ENCODE data around the gene PNLIPRP1. TPM values are rescaled to one million over a fixed set of nuclear protein-coding genes. Genes with fewer than 3 reads are reported as not detected.

Gene PNLIPRP1
- total and polyA plus RNA-seq, 4 experiments from 2014 or later, result not detected

- ChIA-PET POLR2A (ENCODE audit: partially characterized antibody) (no interaction called here), CTCF (ENCODE audit: partially characterized antibody) (no interaction called here)
- H3K27me3 ChIP-seq (ENCODE audit: insufficient read depth, low read length), result no peaks in the 10 kb centered on the region
- no peak overlapping the region for H3K27ac ChIP-seq (ENCODE audit: low read depth, low read length)
- H3K4me3 ChIP-seq (ENCODE audit: low read length in 2 of 2), result no peak overlapping the region
- H3K4me1 ChIP-seq (ENCODE audit: insufficient read depth, low read length), result no peaks in the 10 kb centered on the region
- Mint-ChIP-seq H3K27me3 (peaks cover 0 to 1% of the 10 kb centered on the region in 2 donors), H3K36me3 (no peaks in the 10 kb centered on the region), H3K9me3 (peaks cover 0 to 3% (median 0%) of the 10 kb centered on the region in 8 donors), H3K27ac (no peak overlapping the region), H3K4me3 (no peak overlapping the region), H3K4me1 (no peaks in the 10 kb centered on the region)
- H3K36me3 ChIP-seq (ENCODE audit: insufficient read depth, low read length), result no peaks in the 10 kb centered on the region
- intact Hi-C loops (cut with micrococcal nuclease), result no loop called here
- no peaks in the 10 kb centered on the region for H3K9me3 ChIP-seq (ENCODE audit: control insufficient read depth in 1 of 2, low read length in 2 of 2)
- no peak for DNase-seq
Observed at GRCh38 chr10:116588995-116589394, 1.8 kb upstream of the PNLIPRP1 start.

- H3K4me1 Mint-ChIP-seq, result no peaks in the 10 kb centered on the region
- H3K27me3 Mint-ChIP-seq, result peaks cover 0 to 1% of the 10 kb centered on the region in 2 donors
- intact Hi-C loops (cut with micrococcal nuclease), result no loop called here
- Histone ChIP-seq H3K36me3 (ENCODE audit: insufficient read depth, low read length) (no peaks in the 10 kb centered on the region), H3K27ac (ENCODE audit: low read depth, low read length) (no peak overlapping the region), H3K4me1 (ENCODE audit: insufficient read depth, low read length) (no peaks in the 10 kb centered on the region), H3K9me3 (ENCODE audit: control insufficient read depth in 1 of 2, low read length in 2 of 2) (no peaks in the 10 kb centered on the region), H3K4me3 (ENCODE audit: low read length in 2 of 2) (no peak overlapping the region), H3K27me3 (ENCODE audit: insufficient read depth, low read length) (no peaks in the 10 kb centered on the region)
- DNase-seq, result no peak
- no peaks in the 10 kb centered on the region for H3K36me3 Mint-ChIP-seq
- CTCF ChIA-PET (ENCODE audit: partially characterized antibody), result no interaction called here
- H3K4me3 Mint-ChIP-seq, result no peak overlapping the region
- peaks cover 0 to 3% (median 0%) of the 10 kb centered on the region in 8 donors for H3K9me3 Mint-ChIP-seq
- POLR2A ChIA-PET (ENCODE audit: partially characterized antibody), result no interaction called here
- no peak overlapping the region for H3K27ac Mint-ChIP-seq
Observed at GRCh38 chr10:116589926-116590325, 833 bp upstream of the PNLIPRP1 start.

- no peaks in the 10 kb centered on the region for H3K4me1 ChIP-seq (ENCODE audit: insufficient read depth, low read length)
- no peak overlapping the region for H3K4me3 ChIP-seq (ENCODE audit: low read length in 2 of 2)
- H3K27ac ChIP-seq (ENCODE audit: low read depth, low read length), result no peak overlapping the region
- Mint-ChIP-seq H3K4me3 (no peak overlapping the region), H3K36me3 (no peaks in the 10 kb centered on the region), H3K4me1 (no peaks in the 10 kb centered on the region), H3K27ac (no peak overlapping the region), H3K9me3 (no peaks in the 10 kb centered on the region), H3K27me3 (no peaks in the 10 kb centered on the region)
- H3K27me3 ChIP-seq (ENCODE audit: insufficient read depth, low read length), result no peaks in the 10 kb centered on the region
- no peaks in the 10 kb centered on the region for H3K36me3 ChIP-seq (ENCODE audit: insufficient read depth, low read length)
- H3K9me3 ChIP-seq (ENCODE audit: control insufficient read depth in 1 of 2, low read length in 2 of 2), result no peaks in the 10 kb centered on the region
- DNase-seq, result no peak
- CTCF ChIA-PET (ENCODE audit: partially characterized antibody), result no interaction called here
- intact Hi-C loops (cut with micrococcal nuclease), result no loop called here
- POLR2A ChIA-PET (ENCODE audit: partially characterized antibody), result no interaction called here
Observed at GRCh38 chr10:116593139-116593740, 2.5 kb downstream of the PNLIPRP1 start.

DNA sequence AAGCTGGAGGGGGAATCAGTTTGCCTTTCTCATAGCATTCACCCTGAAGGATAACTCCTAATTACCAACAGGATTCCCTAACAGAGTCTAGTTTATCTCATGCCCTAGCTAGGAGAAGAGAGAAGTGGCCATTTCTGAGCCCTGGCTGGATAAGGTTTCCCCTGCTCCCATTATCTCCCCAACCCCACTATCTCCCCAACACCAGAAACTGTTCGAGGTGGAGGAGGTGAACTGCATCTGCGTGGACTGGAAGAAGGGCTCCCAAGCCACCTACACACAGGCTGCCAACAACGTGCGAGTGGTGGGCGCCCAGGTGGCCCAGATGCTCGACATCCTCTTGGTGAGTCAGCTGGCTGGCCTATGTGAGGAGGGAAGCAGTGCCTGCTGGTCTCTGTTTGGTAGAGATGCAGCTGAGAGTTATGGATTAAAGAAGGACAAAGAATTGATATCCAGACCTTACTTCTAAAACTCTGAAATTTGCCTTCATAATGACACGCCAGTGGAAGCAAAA is 3.8 kb downstream of the PNLIPRP1 start:
- Mint-ChIP-seq H3K36me3 (no peaks in the 10 kb centered on the region), H3K4me1 (no peaks in the 10 kb centered on the region), H3K9me3 (no peaks in the 10 kb centered on the region), H3K27ac (no peak overlapping the region), H3K27me3 (no peaks in the 10 kb centered on the region), H3K4me3 (no peak overlapping the region)
- Histone ChIP-seq H3K27me3 (ENCODE audit: insufficient read depth, low read length) (no peaks in the 10 kb centered on the region), H3K4me1 (ENCODE audit: insufficient read depth, low read length) (no peaks in the 10 kb centered on the region), H3K36me3 (ENCODE audit: insufficient read depth, low read length) (no peaks in the 10 kb centered on the region), H3K9me3 (ENCODE audit: control insufficient read depth in 1 of 2, low read length in 2 of 2) (no peaks in the 10 kb centered on the region), H3K4me3 (ENCODE audit: low read length in 2 of 2) (no peak overlapping the region), H3K27ac (ENCODE audit: low read depth, low read length) (no peak overlapping the region)
- DNase-seq, result no peak
- POLR2A ChIA-PET (ENCODE audit: partially characterized antibody), result no interaction called here
- CTCF ChIA-PET (ENCODE audit: partially characterized antibody), result interaction anchor here (1.4 kb wide), 1 partner anchor 8 kb away, joined by 4 read pairs; no protein-coding TSS in a partner anchor
- intact Hi-C loops (cut with micrococcal nuclease), result no loop called here

- Mint-ChIP-seq H3K27ac (no peak overlapping the region), H3K36me3 (no peaks in the 10 kb centered on the region), H3K27me3 (no peaks in the 10 kb centered on the region), H3K4me1 (no peaks in the 10 kb centered on the region), H3K4me3 (no peak overlapping the region), H3K9me3 (no peaks in the 10 kb centered on the region)
- intact Hi-C loops (cut with micrococcal nuclease), result no loop called here
- no peak overlapping the region for H3K4me3 ChIP-seq (ENCODE audit: low read length in 2 of 2)
- no peaks in the 10 kb centered on the region for H3K4me1 ChIP-seq (ENCODE audit: insufficient read depth, low read length)
- H3K27ac ChIP-seq (ENCODE audit: low read depth, low read length), result no peak overlapping the region
- DNase-seq, result no peak
- no peaks in the 10 kb centered on the region for H3K36me3 ChIP-seq (ENCODE audit: insufficient read depth, low read length)
- no peaks in the 10 kb centered on the region for H3K27me3 ChIP-seq (ENCODE audit: insufficient read depth, low read length)
- no peaks in the 10 kb centered on the region for H3K9me3 ChIP-seq (ENCODE audit: control insufficient read depth in 1 of 2, low read length in 2 of 2)
- POLR2A ChIA-PET (ENCODE audit: partially characterized antibody), result no interaction called here
- CTCF ChIA-PET (ENCODE audit: partially characterized antibody), result interaction anchor here (1.4 kb wide), 1 partner anchor 10 kb away, joined by 4 read pairs; no protein-coding TSS in a partner anchor
Observed at GRCh38 chr10:116596062-116596461, 5.3 kb downstream of the PNLIPRP1 start.

DNA sequence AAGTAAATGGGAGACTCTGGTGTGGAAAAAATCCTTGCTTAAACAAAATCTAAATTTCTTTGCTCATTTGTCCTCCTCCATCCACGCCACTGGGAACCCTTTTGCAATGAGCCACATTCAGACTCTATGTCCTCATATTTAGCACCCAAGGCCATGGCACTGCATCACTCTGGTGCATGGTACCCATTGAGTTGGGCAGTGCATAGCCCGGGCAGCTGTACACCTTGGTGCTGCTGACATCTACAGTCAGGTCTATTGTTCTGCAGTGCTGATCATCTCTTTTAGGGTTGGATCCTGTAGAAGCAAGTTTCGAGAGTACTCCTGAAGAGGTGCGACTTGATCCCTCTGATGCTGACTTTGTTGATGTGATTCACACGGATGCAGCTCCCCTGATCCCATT is 6.8 kb downstream of the PNLIPRP1 start:
- no peak for DNase-seq
- intact Hi-C loops (cut with micrococcal nuclease), result no loop called here
- Histone ChIP-seq H3K36me3 (ENCODE audit: insufficient read depth, low read length) (no peaks in the 10 kb centered on the region), H3K4me1 (ENCODE audit: insufficient read depth, low read length) (no peaks in the 10 kb centered on the region), H3K27me3 (ENCODE audit: insufficient read depth, low read length) (no peaks in the 10 kb centered on the region), H3K9me3 (ENCODE audit: control insufficient read depth in 1 of 2, low read length in 2 of 2) (no peaks in the 10 kb centered on the region), H3K27ac (ENCODE audit: low read depth, low read length) (no peak overlapping the region), H3K4me3 (ENCODE audit: low read length in 2 of 2) (no peak overlapping the region)
- H3K36me3 Mint-ChIP-seq, result no peaks in the 10 kb centered on the region
- H3K27me3 Mint-ChIP-seq, result no peaks in the 10 kb centered on the region
- H3K4me1 Mint-ChIP-seq, result no peaks in the 10 kb centered on the region
- no peak overlapping the region for H3K4me3 Mint-ChIP-seq
- ChIA-PET POLR2A (ENCODE audit: partially characterized antibody) (no interaction called here), CTCF (ENCODE audit: partially characterized antibody) (no interaction called here)
- H3K9me3 Mint-ChIP-seq, result no peaks in the 10 kb centered on the region
- no peak overlapping the region for H3K27ac Mint-ChIP-seq

DNA sequence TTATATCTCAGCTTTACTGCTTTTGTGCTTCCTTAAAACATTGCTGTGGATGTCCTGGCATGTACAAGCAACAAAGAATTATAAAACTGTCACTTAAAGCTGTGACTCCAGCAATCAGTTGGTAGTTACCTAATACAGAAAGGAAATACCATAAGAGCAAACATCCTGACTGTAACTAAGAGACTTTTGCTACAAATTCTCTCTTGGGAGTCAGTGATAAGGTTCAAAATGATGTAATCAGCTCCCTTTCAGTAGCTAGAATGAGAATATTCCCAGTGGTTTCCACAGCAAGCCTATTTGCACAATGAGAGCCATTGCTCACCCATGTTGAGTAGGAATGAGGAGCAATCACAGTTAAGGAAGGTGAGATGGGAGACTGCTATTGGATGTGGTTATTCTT is 7.6 kb downstream of the PNLIPRP1 start:
- intact Hi-C loops (cut with micrococcal nuclease), result no loop called here
- POLR2A ChIA-PET (ENCODE audit: partially characterized antibody), result no interaction called here

GRCh38 chr10:116599991-116600390 is 9.2 kb downstream of the PNLIPRP1 start:
- H3K9me3 Mint-ChIP-seq, result no peaks in the 10 kb centered on the region
- H3K27me3 Mint-ChIP-seq, result no peaks in the 10 kb centered on the region
- intact Hi-C loops (cut with micrococcal nuclease), result no loop called here
- Histone ChIP-seq H3K4me1 (ENCODE audit: insufficient read depth, low read length) (no peaks in the 10 kb centered on the region), H3K27ac (ENCODE audit: low read depth, low read length) (no peak overlapping the region), H3K36me3 (ENCODE audit: insufficient read depth, low read length) (no peaks in the 10 kb centered on the region), H3K9me3 (ENCODE audit: control insufficient read depth in 1 of 2, low read length in 2 of 2) (no peaks in the 10 kb centered on the region), H3K27me3 (ENCODE audit: insufficient read depth, low read length) (no peaks in the 10 kb centered on the region), H3K4me3 (ENCODE audit: low read length in 2 of 2) (no peak overlapping the region)
- no peak overlapping the region for H3K27ac Mint-ChIP-seq
- ChIA-PET CTCF (ENCODE audit: partially characterized antibody) (no interaction called here), POLR2A (ENCODE audit: partially characterized antibody) (no interaction called here)
- H3K4me1 Mint-ChIP-seq, result no peaks in the 10 kb centered on the region
- DNase-seq, result no peak
- no peaks in the 10 kb centered on the region for H3K36me3 Mint-ChIP-seq
- H3K4me3 Mint-ChIP-seq, result no peak overlapping the region

More for the DNA sequence above, 7.6 kb downstream of the PNLIPRP1 start:
- no peaks in the 10 kb centered on the region for H3K36me3 ChIP-seq (ENCODE audit: insufficient read depth, low read length)
- no peak overlapping the region for H3K27ac Mint-ChIP-seq
- H3K4me3 Mint-ChIP-seq, result no peak overlapping the region
- no peaks in the 10 kb centered on the region for H3K36me3 Mint-ChIP-seq
- no peak overlapping the region for H3K27ac ChIP-seq (ENCODE audit: low read depth, low read length)
- no peaks in the 10 kb centered on the region for H3K9me3 Mint-ChIP-seq
- H3K4me1 ChIP-seq (ENCODE audit: insufficient read depth, low read length), result no peaks in the 10 kb centered on the region
- CTCF ChIA-PET (ENCODE audit: partially characterized antibody), result no interaction called here
- H3K9me3 ChIP-seq (ENCODE audit: control insufficient read depth in 1 of 2, low read length in 2 of 2), result no peaks in the 10 kb centered on the region
- H3K4me1 Mint-ChIP-seq, result no peaks in the 10 kb centered on the region
- H3K27me3 Mint-ChIP-seq, result no peaks in the 10 kb centered on the region
- no peak overlapping the region for H3K4me3 ChIP-seq (ENCODE audit: low read length in 2 of 2)
- no peak for DNase-seq
- H3K27me3 ChIP-seq (ENCODE audit: insufficient read depth, low read length), result no peaks in the 10 kb centered on the region

Measured in CD4-positive, alpha-beta memory T cell (primary cell).